ENCODE measurements around the gene C10orf120. TPM values are rescaled to one million over a fixed set of nuclear protein-coding genes. Genes with fewer than 3 reads are reported as not detected.
A peak's percentile ranks its signal among the peaks of the same experiment; 100 is the strongest.

Gene C10orf120
- total and polyA plus RNA-seq, 2 experiments from 2014 or later = not detected

GRCh38 chr10:122688293-122688989 is 11.2 kb downstream of the C10orf120 start:
- peaks cover 6% of the 10 kb centered on the region; the same call in 2 of the 3 replicates for H3K9me3 Mint-ChIP-seq
- Histone ChIP-seq H3F3A (replicated peaks; ENCODE audit: low read depth) (no peaks in the 10 kb centered on the region), H3K36me3 (ENCODE audit: insufficient read depth) (no peaks in the 10 kb centered on the region), H3K27ac (ENCODE audit: low read depth) (no peak overlapping the region), H3K79me2 (replicated peaks; ENCODE audit: insufficient read depth) (no peaks in the 10 kb centered on the region), H3K4me1 (ENCODE audit: insufficient read depth) (no peaks in the 10 kb centered on the region), H4K20me1 (replicated peaks; ENCODE audit: insufficient read depth) (no peaks in the 10 kb centered on the region), H3K4me3 (no peak overlapping the region), H3K4me2 (no peak overlapping the region), H3K9me2 (ENCODE audit: insufficient read depth) (no peaks in the 10 kb centered on the region), H3K27me3 (ENCODE audit: insufficient read depth) (no peaks in the 10 kb centered on the region), H2AFZ (peak overlapping the region; percentile 87; the same call in 1 of the 2 replicates)
- H3K4me1 Mint-ChIP-seq = peaks cover 5% of the 10 kb centered on the region; the same call in 2 of the 3 replicates
- ATAC-seq (no peak), DNase-seq (ENCODE audit: low spot score) (peak; percentile 9)
- no peak overlapping the region for H3K4me3 Mint-ChIP-seq
- H3K36me3 Mint-ChIP-seq (ENCODE audit: low read depth) = no peaks in the 10 kb centered on the region
- TF ChIP-seq ZNF462 (CRISPR knock-in tag; IDR thresholded peaks at IDR 0.05) (no peak), CTCF (conservative IDR thresholded peaks at IDR 0.05; ENCODE audit: low read depth in 2 of 2) (peak in 1 of 2 experiments; percentile 40; a peak in 2 of 4 replicates), ZNF331 (CRISPR knock-in tag; IDR thresholded peaks at IDR 0.05; ENCODE audit: low read depth) (no peak)
- H3K27ac Mint-ChIP-seq = no peak overlapping the region
- H3K27me3 Mint-ChIP-seq (ENCODE audit: insufficient read depth, low read depth, poor library complexity) = peaks cover 2% of the 10 kb centered on the region

Measured in GM23338 (cell line).